ENCODE data around the gene CHCHD3.

DNA sequence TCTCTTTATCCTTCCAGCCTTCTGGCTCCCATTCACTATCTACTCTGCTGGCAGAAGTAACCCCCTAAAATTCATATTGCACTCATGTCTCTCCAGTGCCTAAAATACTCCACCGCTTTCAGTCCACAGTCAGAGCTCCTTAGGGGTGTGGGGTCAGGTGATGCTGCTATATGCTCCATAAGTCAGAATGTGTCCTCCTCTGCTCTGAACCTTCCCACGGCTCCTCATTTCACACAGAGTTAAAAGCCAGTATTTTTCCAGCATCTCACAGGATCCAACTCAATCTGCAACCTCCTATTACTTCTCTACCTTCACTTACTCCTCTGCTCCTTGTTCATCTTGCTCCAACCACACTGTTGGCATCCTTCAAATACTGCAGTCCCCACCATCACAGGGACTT, 31.1 kb upstream of the CHCHD3 start:
- TF ChIP-seq, protein P1, sequence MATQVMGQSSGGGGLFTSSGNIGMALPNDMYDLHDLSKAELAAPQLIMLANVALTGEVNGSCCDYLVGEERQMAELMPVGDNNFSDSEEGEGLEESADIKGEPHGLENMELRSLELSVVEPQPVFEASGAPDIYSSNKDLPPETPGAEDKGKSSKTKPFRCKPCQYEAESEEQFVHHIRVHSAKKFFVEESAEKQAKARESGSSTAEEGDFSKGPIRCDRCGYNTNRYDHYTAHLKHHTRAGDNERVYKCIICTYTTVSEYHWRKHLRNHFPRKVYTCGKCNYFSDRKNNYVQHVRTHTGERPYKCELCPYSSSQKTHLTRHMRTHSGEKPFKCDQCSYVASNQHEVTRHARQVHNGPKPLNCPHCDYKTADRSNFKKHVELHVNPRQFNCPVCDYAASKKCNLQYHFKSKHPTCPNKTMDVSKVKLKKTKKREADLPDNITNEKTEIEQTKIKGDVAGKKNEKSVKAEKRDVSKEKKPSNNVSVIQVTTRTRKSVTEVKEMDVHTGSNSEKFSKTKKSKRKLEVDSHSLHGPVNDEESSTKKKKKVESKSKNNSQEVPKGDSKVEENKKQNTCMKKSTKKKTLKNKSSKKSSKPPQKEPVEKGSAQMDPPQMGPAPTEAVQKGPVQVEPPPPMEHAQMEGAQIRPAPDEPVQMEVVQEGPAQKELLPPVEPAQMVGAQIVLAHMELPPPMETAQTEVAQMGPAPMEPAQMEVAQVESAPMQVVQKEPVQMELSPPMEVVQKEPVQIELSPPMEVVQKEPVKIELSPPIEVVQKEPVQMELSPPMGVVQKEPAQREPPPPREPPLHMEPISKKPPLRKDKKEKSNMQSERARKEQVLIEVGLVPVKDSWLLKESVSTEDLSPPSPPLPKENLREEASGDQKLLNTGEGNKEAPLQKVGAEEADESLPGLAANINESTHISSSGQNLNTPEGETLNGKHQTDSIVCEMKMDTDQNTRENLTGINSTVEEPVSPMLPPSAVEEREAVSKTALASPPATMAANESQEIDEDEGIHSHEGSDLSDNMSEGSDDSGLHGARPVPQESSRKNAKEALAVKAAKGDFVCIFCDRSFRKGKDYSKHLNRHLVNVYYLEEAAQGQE (tag by site-specific recombination; IDR thresholded peaks at IDR 0.05), result no peak
- TF ChIP-seq ZNF24 (tag by site-specific recombination; IDR thresholded peaks at IDR 0.05), result no peak
- TF ChIP-seq, protein P2, sequence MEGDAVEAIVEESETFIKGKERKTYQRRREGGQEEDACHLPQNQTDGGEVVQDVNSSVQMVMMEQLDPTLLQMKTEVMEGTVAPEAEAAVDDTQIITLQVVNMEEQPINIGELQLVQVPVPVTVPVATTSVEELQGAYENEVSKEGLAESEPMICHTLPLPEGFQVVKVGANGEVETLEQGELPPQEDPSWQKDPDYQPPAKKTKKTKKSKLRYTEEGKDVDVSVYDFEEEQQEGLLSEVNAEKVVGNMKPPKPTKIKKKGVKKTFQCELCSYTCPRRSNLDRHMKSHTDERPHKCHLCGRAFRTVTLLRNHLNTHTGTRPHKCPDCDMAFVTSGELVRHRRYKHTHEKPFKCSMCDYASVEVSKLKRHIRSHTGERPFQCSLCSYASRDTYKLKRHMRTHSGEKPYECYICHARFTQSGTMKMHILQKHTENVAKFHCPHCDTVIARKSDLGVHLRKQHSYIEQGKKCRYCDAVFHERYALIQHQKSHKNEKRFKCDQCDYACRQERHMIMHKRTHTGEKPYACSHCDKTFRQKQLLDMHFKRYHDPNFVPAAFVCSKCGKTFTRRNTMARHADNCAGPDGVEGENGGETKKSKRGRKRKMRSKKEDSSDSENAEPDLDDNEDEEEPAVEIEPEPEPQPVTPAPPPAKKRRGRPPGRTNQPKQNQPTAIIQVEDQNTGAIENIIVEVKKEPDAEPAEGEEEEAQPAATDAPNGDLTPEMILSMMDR (tag by site-specific recombination; IDR thresholded peaks at IDR 0.05), result no peak
- TF ChIP-seq, protein P3, sequence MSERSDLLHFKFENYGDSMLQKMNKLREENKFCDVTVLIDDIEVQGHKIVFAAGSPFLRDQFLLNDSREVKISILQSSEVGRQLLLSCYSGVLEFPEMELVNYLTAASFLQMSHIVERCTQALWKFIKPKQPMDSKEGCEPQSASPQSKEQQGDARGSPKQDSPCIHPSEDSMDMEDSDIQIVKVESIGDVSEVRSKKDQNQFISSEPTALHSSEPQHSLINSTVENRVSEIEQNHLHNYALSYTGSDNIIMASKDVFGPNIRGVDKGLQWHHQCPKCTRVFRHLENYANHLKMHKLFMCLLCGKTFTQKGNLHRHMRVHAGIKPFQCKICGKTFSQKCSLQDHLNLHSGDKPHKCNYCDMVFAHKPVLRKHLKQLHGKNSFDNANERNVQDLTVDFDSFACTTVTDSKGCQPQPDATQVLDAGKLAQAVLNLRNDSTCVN (tag by site-specific recombination; optimal IDR thresholded peaks at IDR 0.05), result no peak
- TF ChIP-seq MYNN (tag by site-specific recombination; IDR thresholded peaks at IDR 0.05; ENCODE audit: borderline replicate concordance), result no peak
- TF ChIP-seq ZNF555 (tag by site-specific recombination; conservative IDR thresholded peaks at IDR 0.05), result no peak
- no peak for TF ChIP-seq KLF1 (tag by site-specific recombination; IDR thresholded peaks at IDR 0.05)
- no peak for TF ChIP-seq ZNF335 (tag by site-specific recombination; conservative IDR thresholded peaks at IDR 0.05)
- no peak for TF ChIP-seq YY1 (tag by site-specific recombination; IDR thresholded peaks at IDR 0.05)
